HCT116 (cell line): Measurements from ENCODE around the gene RETREG1.

Experiments used
- EZH2 ChIP-seq: fragments of 200-600 bp; sonication (generic); IDR thresholded peaks from 2 replicates; pipeline ENCODE4 v1.6.1; 2017; ENCODE audit warnings: antibody characterized with exemption, mixed run types
- EZH2phosphoT487 ChIP-seq: fragments of 200-600 bp; IDR thresholded peaks from 2 replicates; pipeline ENCODE4 v1.6.1; 2018; ENCODE audit warnings: antibody characterized with exemption, borderline replicate concordance
- FOSL1 ChIP-seq: IDR thresholded peaks from 2 replicates; pipeline ENCODE4 v1.6.1; 2012; ENCODE audit warnings: low read depth
- JUND ChIP-seq: IDR thresholded peaks from 2 replicates; pipeline ENCODE4 v1.6.1; 2012
- POLR2A ChIP-seq: IDR thresholded peaks from 2 replicates; pipeline ENCODE4 v1.7.0; 2011; ENCODE audit warnings: borderline replicate concordance; ENCODE audit not compliant: insufficient read depth, insufficient read length; ENCODE audit errors: extremely low read depth
- POLR2AphosphoS5 ChIP-seq: IDR thresholded peaks from 2 replicates; pipeline ENCODE4 v1.6.1; 2011; ENCODE audit warnings: mild to moderate bottlenecking, low read depth, low read length, moderate library complexity
- SIN3A ChIP-seq: IDR thresholded peaks from 2 replicates; pipeline ENCODE4 v1.6.1; 2012; ENCODE audit warnings: low read depth
- SRF ChIP-seq: IDR thresholded peaks from 2 replicates; pipeline ENCODE4 v1.6.1; 2012; ENCODE audit warnings: low read depth
- TCF7L2 ChIP-seq: IDR thresholded peaks from 2 replicates; pipeline ENCODE4 v1.7.0; 2011; ENCODE audit warnings: borderline replicate concordance, inconsistent platforms; ENCODE audit not compliant: insufficient read depth, insufficient read length; ENCODE audit errors: extremely low read depth
- TF ChIP-seq, protein P1 (sequence below), 3 experiments: fragments of 200-600 bp in 1 of 3; sonication (generic) in 1 of 3; IDR thresholded peaks in 2 of 3; conservative IDR thresholded peaks in 1 of 3; 2 replicates each; pipeline ENCODE4 v1.5.1; 2012 to 2017; ENCODE audit warnings: low read depth in 2 of 3, low read length in 2 of 3, antibody characterized with exemption in 1 of 3, borderline replicate concordance in 1 of 3, control low read depth in 1 of 3, mild to moderate bottlenecking in 1 of 3, mixed read lengths in 1 of 3, mixed run types in 1 of 3, moderate library complexity in 1 of 3; ENCODE audit not compliant: insufficient read depth in 1 of 3
- TF ChIP-seq, protein P2 (sequence below): IDR thresholded peaks from 2 replicates; pipeline ENCODE4 v1.6.1; 2011; ENCODE audit warnings: mild to moderate bottlenecking, low read length, moderate library complexity; ENCODE audit not compliant: insufficient replicate concordance; ENCODE audit errors: extremely low read depth
- TF ChIP-seq, protein P3 (sequence below): IDR thresholded peaks from 2 replicates; pipeline ENCODE4 v1.6.1; 2012
- TF ChIP-seq, protein P4 (sequence below): IDR thresholded peaks from 2 replicates; pipeline ENCODE4 v1.6.1; 2012

DNA sequence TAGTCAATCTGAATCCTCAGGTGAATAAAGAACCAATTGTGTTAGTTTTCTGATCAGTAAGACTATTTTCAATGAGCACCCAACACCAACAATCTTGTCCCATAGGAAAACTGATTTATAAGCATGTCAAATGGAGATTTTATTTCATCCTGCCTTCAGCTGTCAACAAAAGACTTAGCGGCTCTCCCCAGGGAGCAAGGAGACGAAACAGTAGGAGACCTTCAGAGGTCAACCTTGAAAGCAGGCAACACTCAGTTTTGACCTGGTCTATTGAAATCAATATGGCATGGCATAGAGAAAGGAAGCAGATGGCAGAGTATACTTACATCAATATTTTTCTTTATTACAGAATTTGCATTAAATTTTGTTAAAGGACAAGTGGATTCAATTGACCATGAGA, 185.3 kb downstream of the RETREG1 start:
- TF ChIP-seq, protein P1, sequence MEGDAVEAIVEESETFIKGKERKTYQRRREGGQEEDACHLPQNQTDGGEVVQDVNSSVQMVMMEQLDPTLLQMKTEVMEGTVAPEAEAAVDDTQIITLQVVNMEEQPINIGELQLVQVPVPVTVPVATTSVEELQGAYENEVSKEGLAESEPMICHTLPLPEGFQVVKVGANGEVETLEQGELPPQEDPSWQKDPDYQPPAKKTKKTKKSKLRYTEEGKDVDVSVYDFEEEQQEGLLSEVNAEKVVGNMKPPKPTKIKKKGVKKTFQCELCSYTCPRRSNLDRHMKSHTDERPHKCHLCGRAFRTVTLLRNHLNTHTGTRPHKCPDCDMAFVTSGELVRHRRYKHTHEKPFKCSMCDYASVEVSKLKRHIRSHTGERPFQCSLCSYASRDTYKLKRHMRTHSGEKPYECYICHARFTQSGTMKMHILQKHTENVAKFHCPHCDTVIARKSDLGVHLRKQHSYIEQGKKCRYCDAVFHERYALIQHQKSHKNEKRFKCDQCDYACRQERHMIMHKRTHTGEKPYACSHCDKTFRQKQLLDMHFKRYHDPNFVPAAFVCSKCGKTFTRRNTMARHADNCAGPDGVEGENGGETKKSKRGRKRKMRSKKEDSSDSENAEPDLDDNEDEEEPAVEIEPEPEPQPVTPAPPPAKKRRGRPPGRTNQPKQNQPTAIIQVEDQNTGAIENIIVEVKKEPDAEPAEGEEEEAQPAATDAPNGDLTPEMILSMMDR (IDR thresholded peaks at IDR 0.05 in 2 of 3, conservative IDR thresholded peaks at IDR 0.05 in 1 of 3; ENCODE audit: borderline replicate concordance in 1 of 3, insufficient read depth in 1 of 3, low read depth in 2 of 3, low read length in 2 of 3), result no peak
- TF ChIP-seq FOSL1, result no peak
- TF ChIP-seq EZH2phosphoT487, result no peak
- no peak for TF ChIP-seq TCF7L2
- TF ChIP-seq EZH2, result no peak
- TF ChIP-seq POLR2A, result no peak
- no peak for TF ChIP-seq SIN3A
- TF ChIP-seq, protein P2, sequence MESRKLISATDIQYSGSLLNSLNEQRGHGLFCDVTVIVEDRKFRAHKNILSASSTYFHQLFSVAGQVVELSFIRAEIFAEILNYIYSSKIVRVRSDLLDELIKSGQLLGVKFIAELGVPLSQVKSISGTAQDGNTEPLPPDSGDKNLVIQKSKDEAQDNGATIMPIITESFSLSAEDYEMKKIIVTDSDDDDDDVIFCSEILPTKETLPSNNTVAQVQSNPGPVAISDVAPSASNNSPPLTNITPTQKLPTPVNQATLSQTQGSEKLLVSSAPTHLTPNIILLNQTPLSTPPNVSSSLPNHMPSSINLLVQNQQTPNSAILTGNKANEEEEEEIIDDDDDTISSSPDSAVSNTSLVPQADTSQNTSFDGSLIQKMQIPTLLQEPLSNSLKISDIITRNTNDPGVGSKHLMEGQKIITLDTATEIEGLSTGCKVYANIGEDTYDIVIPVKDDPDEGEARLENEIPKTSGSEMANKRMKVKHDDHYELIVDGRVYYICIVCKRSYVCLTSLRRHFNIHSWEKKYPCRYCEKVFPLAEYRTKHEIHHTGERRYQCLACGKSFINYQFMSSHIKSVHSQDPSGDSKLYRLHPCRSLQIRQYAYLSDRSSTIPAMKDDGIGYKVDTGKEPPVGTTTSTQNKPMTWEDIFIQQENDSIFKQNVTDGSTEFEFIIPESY, result no peak
- TF ChIP-seq, protein P3, sequence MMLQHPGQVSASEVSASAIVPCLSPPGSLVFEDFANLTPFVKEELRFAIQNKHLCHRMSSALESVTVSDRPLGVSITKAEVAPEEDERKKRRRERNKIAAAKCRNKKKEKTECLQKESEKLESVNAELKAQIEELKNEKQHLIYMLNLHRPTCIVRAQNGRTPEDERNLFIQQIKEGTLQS, result no peak
- no peak for TF ChIP-seq JUND
- TF ChIP-seq, protein P4, sequence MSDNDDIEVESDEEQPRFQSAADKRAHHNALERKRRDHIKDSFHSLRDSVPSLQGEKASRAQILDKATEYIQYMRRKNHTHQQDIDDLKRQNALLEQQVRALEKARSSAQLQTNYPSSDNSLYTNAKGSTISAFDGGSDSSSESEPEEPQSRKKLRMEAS, result no peak
- no peak for TF ChIP-seq SRF
- no peak for TF ChIP-seq POLR2AphosphoS5
